A673 (cell line): ENCODE results near the gene LIMA1.

ENCODE experiments used
- CTCF ChIP-seq: fragments of 300-800, 200-600 bp; sonication (generic); conservative IDR thresholded peaks from 2 replicates; pipeline ENCODE4 v1.5.1; 2017; ENCODE audit warnings: low read depth, mild to moderate bottlenecking, antibody characterized with exemption, low read length, moderate library complexity, mixed read lengths
- EZH2 ChIP-seq: fragments of 200-600 bp; sonication (generic); IDR thresholded peaks from 2 replicates; pipeline ENCODE4 v1.6.1; 2017; ENCODE audit warnings: borderline replicate concordance, low read depth, mild to moderate bottlenecking, mixed read lengths, antibody characterized with exemption, low read length; ENCODE audit not compliant: poor library complexity, severe bottlenecking

DNA sequence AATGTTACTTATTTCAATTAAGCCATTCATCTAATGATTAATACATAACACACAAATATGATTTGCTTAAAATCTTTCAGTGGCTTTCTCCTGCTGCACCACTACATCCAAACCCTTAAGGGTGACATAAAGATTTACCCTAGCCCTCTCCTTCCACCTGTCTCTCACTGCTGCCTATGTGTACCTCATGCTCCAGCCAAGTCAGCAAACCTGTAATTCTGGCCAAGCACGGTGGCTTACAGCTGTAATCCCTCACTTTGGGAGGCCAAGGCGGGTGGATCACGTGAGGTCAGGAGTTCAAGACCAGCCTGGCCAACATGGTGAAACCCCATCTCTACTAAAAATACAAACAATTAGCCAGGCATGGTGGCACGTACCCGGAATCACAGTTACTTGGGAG lies 84.5 kb downstream of the LIMA1 start:
- TF ChIP-seq CTCF (no peak), EZH2 (no peak)
